ENCODE results near the gene RAB27A.
A peak's percentile ranks its signal among the peaks of the same experiment; 100 is the strongest.

Gene RAB27A

GRCh38 chr15:55221090-55222011, 68.3 kb downstream of the RAB27A start:
- peak; percentile 73 for DNase-seq

GRCh38 chr15:55220606-55221005, 69.0 kb downstream of the RAB27A start:
- no peak for DNase-seq

- DNase-seq: no peak
Observed at GRCh38 chr15:55218056-55218455, 71.6 kb downstream of the RAB27A start.

GRCh38 chr15:55204464-55204863, 85.1 kb downstream of the RAB27A start:
- no peak for DNase-seq

- no peak for DNase-seq
Observed at GRCh38 chr15:55202206-55202605, 87.4 kb downstream of the RAB27A start.

- DNase-seq: no peak
Observed at GRCh38 chr15:55198706-55199105, 90.9 kb downstream of the RAB27A start.

- DNase-seq: no peak
Observed at GRCh38 chr15:55197719-55198118, 91.9 kb downstream of the RAB27A start.

GRCh38 chr15:55197362-55197705, 92.3 kb downstream of the RAB27A start:
- no peak for DNase-seq

- DNase-seq: peak; percentile 95
Observed at GRCh38 chr15:55196458-55197361, 92.9 kb downstream of the RAB27A start, which contains the start of gene RSL24D1. RSL24D1 (minus strand) TSS chr15:55196941; CDS start chr15:55196890, 51 bp downstream.

GRCh38 chr15:55195996-55196395, 93.6 kb downstream of the RAB27A start:
- DNase-seq: no peak

- DNase-seq: no peak
Observed at GRCh38 chr15:55194256-55194655, 95.4 kb downstream of the RAB27A start.

GRCh38 chr15:55186331-55186730, 103.3 kb downstream of the RAB27A start:
- no peak for DNase-seq

GRCh38 chr15:55183679-55184078, 105.9 kb downstream of the RAB27A start:
- DNase-seq: no peak

GRCh38 chr15:55179141-55179540, 110.5 kb downstream of the RAB27A start:
- DNase-seq: no peak

- DNase-seq: no peak
Observed at GRCh38 chr15:55170361-55170760, 119.3 kb downstream of the RAB27A start.

- peak; percentile 71 for DNase-seq
Observed at GRCh38 chr15:55168350-55168974, 121.2 kb downstream of the RAB27A start.

- DNase-seq: no peak
Observed at GRCh38 chr15:55164284-55164683, 125.3 kb downstream of the RAB27A start.
